Hematopoietic multipotent progenitor cell (in vitro differentiated cells): ENCODE results near the gene DNM1. TPM values are rescaled to one million over a fixed set of nuclear protein-coding genes. Genes with fewer than 3 reads are reported as not detected.

Experiments
- DNase-seq, 3 donors: peaks; one replicate each; pipeline ENCODE4 v3.0.0-alpha.2; 2011 to 2015; ENCODE audit warnings: low read depth in 2 of 3, low spot score in 2 of 3
- total RNA-seq: library from RNA; depleted of rRNA; stranded (reverse); fragments of >200 nt; gene quantifications from one replicate; pipeline ENCODE4 v1.2.3, GENCODE V29; 2012

Gene DNM1
- total RNA-seq, 1 donor = 11.0 TPM

DNA sequence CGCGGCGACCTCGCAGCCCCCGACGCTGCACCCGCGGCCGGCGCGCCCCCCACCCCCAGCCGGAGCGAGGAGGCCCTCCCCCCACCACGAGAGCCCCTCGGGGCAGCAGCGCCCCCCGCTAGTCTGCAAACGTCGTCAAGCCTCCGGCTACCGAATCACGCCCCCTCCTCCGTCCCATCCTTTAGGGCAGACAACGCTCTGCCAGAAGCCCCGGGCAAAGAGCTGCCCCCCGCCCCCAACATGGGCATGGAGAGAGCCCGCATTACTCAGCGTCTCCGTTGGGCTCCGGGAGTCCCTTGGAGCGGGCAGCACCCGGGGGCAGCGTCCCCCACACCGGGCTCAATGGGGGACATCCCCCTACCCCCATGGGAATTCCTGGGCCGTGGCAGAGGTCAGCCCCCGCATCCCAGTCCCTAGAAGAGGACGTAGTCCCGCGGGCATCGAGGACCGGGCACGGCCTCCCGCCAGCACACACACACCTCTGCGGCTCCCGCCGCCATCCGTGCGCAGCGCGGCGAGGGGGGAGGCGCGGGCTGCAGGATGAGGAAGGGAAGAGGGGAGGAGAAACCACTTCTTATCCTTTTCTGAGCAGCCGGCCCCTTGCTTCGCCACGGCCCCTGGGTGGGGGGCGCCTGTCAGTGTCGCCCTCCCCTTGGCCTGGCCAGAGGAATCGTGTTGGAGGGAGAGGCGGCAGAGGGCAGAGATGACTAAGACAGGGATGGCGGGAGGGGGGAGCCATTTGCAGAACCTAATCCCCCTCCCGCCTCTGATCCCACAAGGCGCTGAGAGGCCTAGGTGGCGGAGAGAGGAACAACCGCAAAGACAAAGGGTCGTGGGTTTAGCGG, 750 bp downstream of the DNM1 start:
- DNase-seq = peak in 2 of 3 donors; percentile 32 to 48

DNA sequence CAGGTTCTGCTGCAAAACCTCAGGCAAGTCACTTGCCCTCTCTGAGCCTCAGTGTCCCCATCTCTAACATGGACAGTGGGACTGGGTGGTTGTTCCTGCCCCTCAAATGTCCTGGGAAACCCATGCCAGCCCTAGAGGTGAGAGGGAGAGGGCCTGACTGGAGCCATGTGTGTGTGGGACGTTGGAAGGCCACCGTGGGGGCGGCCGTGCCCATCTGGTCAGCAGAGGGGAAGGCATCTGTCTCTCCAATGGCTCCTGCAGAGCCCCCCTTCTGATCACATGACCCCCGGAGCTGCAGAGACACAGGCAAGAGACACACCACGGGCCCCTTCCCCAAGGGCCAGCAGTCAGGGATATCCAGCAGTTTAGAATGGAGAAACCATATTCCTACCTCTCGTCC, 1.7 kb downstream of the DNM1 start:
- DNase-seq = no peak

DNA sequence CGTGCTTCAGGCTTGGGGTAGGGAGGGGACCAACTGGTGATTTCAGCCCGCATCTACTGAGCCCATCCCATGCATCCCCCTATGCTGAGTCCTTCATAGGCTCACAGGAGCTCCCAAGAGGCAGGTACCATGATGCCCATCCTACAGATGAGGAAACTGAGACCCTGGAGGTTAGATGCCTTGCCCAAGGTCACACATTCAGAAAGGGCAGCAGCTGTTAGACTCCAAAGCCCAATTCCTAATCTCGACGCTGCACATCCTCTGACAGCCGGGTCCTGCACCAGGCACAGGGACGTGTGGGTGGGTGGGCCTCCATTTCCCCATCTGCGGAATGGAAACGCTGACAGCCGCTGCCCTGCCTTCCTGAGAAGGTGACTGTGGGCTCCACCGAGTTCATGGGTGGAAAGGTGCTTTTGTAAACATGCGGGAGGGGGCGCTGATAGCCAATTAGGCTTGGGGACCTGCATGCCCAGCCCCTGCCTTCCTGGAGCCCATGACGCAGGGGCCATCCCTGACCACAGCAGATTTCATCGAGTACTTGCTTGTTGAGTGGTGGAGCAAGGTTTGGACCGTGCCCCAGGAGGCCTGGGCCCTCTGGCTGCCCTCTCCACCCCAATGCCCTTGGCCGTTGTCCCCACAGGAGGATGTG, 2.2 kb downstream of the DNM1 start:
- DNase-seq = no peak

DNA sequence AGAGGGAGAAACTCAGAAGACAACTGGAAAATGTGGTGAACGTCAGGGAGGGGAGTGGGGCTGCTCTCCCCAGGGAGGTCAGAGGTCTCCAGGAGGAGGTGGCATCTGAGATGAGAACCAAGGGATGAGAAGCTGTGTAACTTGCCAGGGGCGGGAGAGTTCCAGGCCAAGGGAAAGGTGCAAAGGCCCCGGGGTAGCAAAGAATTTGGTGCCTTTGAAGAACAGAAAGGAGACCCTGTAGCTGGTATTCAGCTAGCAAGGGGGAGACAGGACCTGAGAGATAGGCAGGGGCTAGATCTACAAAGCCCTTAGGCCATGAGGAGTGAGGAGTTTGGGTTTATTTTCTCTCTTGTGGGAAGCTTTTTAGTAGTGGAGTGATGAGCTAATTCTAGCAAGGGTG, 3.3 kb downstream of the DNM1 start:
- no peak for DNase-seq

DNA sequence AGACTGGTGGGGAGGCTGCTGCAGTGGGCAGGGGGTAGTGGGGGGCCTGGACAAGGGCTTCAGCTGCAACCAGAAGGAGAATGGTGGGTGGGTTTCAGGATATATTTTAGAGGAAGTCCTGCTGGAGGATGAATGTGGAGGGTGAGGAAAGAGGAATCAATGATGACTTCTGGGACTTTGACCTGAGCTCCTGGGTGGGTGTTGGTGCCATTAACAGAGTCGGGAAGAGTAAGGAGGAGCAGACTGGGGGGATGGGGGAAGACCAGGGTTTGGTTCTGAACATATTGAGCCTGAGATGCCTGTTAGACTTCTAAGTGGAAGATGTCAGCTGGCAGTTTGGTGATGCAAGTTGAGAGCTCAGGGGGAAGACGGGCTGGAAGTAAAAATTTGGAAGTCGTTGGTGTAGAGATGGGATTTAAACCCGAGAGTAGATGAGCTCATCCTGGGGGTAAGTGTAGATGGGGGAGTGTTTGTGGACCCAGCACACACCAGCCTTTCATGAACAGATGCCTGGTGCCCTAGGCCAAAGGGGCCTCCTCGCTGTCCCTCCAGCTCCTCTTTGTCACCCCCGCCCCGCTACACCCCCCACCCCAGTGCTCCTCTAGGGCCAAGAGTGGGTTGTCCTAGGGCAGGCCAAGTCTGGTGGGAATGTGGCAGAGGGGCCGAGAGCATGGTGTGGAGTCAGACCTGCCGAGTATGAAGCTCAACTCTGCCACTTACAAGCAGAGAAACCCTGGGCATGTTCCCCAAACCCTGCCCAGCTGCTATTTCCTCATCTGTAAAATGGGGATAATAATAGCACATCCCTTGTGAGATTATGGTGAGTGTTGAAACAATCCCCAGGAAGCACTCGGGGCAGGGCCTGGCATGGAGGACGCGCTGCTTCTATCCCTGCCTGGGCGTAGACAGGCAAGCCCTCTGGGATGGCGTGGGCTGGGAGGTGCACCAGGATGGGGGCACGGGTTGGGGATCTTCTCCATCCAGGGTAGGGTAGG, 4.0 kb downstream of the DNM1 start:
- DNase-seq = no peak

DNA sequence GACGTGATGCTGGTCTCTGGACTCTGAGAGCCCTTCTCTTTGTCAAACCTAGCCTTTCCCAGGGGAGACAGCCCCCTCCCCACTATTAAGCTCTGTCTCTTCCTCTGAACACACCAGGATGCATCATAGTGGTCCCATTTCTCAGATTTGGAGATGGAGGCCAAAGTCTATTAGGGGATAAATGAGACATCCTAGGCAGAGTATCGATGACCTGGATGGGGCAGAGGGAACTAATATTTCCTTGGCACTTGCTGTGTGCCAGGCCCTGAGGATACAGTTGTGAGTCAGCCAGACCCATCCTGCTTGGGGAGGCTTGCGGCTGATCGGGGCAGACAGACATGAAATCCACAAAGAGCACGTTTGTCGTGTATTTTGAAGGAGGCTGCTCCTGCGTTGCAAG, 5.2 kb downstream of the DNM1 start:
- DNase-seq = no peak

DNA sequence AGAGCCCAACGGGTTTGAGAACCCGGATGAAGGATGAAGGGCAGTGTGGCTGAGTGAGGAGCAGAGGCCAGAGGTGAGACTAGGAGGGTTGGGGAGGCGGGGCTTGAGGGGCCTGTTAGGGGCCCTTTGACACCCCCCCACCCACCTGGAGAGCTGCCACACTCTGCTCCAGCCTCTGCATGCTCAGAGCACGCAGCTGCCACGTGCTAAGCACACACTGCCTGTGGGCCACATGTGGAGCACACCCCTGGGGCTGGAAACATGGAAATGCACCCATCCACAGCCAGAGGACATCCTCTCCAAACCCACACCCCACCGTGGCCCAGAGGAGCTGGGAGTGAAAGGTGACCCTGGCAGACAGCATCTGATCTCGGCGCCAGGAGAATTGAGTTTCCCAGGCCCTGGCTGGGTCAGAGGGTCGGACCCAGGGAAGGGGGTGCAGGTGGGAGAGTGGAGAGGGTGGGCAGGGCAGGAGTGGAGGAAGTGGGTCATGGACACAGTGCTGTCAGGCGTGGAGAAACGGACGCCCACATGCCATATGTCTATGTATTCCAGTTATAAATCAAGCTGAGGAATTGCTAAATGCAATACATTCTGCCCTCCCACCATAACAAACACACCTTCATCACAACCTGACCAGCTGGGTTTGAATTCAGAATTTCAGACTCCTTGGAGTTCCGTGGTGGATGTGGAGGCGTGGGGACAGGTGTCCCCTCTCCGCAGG, 5.9 kb downstream of the DNM1 start:
- DNase-seq = no peak

DNA sequence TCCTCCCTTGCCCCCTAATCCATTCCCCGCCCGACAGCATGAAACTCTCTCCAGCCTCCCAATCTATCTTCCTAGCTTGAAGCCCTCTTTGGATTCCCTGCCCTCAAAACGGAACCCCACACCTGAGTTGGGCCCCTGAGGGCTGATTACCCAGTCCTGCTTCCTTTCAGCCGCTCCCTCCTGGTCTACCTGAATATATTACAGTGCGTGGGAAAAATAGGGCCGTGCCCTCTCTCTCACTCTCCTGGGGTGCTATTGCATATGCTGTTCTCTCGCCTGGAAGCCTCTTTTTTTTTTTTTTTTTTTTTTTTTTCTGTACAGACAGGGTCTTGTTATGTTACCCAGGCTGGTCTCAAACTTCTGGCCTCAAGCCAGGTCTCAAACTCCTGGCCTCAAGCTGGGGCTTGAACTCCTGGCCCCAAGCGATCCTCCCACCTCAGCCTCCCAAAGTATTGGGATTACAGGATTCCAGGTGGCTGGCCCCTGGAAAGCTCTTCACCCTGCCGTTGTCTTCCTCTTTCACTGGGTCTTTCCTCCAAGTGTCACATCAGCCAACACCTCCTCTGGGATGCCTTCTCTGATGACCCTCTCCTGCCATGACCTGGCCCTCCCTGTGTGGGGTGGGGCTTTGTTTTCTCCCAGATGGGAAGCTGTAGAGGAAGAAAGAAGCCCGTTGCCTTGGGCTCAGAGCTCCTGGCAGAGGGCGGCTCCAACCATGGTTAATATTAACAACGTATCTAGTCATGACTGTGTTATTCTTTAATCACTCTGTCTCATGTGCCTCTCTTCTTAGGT, 8.2 kb downstream of the DNM1 start:
- no peak for DNase-seq

DNA sequence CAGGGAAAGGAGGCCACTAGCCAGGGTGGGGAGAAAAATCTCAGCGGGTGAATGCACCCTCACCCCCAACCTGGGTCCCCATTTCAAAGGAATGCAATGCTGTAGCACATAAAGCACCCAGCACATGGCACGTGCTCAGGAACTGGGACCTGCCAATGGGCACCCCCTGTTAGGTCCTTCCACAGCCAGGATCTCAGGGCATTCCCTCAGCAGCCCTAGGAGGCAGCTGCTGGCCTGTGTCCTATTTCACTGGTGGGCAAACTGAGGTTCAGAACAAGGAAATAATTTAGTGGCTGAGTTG, 8.8 kb downstream of the DNM1 start:
- DNase-seq = no peak

DNA sequence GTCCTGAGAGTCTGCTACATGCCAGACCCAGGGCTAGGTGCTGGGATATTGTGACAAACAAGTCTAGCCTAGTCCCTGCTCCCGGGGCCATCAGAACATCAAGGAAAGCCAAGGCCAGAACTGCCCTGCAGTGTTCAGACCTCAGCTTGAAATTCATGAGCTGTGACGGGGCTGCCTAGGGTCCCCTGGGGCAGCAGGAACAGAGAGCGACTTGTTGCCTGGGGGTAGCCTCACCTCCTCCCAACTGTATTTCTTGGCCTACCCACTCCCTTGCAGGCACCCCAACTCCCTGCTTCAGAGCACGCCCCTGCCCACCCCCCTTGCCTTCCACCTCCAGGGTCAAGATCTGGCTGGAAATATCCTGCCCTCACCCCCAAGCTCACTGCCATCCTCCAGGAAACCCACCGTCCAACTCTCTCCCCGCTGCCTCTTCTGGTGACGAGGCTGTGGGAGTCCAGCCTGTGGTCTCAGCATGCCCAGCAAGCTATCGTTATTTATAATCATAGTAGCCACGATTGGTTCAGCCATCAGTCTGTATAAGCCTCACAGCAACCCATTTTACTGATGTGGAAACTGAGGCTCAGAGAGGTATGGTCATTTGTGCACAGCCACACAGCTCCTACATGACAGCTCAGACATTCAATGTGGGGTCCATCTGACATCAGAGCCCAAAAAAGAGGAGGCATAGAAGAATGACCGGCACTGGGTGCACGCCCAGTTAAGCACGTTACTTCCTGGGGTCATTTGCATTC, 10.7 kb downstream of the DNM1 start:
- DNase-seq = no peak

DNA sequence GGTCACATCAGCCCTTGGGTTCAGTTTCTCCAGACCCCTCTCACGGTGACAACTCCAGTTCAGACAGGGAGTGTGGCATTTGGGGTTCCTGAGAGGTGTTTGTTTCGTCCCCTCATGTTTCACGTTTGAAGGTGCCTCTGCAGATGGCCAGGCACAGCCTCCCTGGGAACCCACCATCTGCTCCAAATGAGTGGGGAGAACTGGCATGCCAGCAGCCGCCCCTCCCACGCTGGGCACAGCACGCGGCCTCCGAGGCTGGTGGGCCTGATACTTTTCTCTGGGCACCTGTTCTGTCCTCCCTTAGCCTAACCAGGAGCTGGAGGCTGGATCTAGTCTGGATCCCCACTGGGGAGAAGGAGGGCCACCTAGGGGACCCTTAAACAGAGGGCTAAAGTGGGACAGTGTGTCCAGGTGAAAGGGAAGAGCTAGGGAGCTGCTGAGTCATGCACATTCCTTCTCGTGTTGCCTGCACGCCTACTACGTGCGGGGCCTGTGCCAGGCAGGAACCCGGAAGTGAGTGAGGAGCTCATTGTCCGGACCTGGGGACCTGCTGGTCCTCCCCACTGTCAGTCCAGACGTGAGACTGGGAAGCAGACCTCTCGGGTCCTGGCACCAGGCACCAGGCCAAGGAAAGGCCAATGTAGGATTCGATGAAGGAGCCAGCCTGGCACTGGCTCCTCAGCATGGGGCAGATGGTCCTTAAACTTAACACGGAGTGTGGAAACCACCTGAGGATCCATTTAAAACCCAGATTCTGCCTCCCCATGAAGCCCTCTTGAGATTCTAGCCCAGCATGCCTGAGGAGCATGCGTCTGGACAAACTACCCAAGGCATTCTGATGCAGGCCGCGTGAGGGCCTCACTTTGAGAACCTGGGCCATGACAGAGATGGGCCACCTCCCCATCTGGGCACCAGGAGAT, 11.7 kb downstream of the DNM1 start:
- DNase-seq = no peak

DNA sequence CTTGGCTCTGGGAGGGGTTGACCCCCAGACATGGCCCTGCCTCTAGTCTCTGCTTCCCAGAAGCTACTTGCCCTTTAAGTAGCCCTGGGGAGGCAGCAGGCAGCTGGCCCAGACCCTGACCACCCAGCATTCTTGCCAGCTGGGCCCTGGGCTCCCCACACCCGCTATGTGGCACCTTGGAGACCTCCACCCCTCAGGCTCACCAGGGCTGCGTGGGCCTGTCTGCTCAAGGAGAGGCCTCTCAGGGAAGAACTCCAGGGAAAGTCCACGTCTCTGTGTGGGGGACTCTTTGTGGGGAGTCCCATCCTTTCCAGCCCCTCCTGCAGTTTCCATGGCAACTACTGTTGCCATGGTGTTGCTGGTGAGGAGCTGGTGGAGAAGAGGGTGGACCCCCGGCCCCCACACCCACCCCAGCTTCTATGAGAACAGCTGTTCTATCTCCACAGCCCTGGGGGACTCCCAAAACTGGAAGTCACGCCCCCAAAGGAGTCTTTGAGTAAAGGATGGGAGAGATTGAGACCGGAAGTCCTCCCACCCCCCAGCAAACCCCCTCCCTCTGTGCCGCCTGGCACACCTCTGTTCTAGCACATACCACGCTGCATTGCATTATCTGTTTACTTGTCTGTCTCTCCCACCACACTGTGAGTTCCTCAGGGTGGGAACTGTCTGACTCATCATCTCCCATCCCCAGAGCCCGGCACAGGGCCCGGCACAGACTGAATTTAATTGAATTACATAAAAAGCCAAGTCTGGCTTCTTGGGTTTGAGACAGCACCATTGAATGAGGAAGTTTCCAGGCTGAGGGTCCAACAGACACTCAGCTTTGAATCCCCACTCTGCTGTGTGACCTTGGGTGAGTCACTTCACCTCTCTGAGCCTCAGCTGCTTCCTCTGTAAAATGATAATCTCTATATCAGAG, 12.6 kb downstream of the DNM1 start:
- no peak for DNase-seq

DNA sequence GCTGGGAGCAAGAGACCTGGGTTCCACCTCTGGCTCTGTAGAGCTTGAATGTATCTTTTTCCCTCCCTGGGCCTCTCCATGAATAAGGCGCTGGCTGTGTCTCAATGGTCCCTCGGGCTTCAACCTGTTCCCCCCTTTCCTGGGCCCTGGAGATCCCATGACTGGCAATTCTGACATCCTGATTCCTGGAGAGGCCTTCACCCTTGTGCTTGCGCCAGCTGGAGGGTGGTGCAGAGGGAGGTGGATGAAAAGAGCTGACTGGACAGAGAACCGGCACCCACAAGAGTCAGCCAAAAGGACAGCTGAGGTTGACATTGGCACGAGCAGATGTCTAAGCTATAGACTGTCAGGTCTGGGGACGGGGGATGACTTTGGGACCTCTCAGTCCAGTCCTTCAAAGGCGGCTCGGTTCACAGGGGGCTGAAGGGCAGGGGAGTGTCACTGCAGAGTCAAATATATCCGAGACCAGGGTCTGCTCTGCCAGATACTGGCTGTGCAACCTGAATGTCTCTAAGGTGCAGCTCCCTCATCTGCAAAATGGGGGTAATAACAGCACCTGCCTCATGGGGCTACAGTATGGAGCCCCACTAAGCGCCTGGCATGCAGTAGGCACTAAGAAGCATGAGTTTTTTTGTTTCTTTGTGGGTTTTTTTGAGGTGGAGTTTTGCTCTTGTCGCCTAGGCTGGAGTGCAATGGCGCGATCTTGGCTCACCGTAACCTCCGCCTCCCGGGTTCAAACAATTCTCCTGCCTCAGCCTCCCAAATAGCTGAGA, 13.8 kb downstream of the DNM1 start:
- DNase-seq = no peak

DNA sequence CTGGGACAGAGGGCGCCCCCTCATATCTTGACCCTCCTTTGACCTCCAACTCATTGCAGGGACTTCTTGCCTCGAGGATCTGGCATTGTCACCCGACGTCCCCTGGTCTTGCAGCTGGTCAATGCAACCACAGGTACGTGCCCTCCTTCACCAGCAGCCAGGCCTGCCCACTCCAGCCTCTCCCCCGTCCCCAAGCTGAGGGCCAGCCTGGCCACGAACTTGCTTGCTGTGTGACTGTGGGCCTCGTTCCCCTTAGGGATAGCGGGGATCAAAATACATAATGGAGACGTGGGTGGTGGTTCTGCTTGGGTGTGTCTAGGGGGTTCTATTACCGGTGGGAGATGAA, 15.0 kb downstream of the DNM1 start:
- DNase-seq = no peak

DNA sequence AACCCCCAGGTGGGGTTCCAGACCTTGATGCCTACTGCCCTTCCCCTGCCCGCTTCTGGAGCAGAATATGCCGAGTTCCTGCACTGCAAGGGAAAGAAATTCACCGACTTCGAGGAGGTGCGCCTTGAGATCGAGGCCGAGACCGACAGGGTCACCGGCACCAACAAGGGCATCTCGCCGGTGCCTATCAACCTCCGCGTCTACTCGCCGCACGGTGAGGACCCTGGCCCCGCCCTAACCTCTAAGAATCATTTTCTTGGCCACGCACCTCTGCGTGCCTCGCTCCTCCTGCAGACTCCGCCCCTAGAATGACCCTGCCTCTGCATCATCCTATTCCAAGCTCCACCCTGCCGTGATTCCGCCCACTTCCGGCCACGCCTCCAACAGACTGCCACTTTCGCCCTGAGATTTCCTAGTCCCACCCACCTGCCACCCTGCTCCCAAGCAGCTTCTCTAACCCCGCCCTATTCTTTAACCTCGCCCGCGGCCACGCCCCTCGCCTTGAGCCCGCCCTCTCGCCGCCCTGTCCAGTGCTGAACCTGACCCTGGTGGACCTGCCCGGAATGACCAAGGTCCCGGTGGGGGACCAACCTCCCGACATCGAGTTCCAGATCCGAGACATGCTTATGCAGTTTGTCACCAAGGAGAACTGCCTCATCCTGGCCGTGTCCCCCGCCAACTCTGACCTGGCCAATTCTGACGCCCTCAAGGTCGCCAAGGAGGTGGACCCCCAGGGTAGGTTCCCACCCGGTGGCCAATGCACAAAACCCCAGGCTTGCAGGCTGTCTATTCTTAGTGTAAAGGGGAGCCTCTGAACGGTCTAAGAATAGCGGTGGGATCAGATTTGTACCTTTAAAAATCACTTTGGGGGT, 15.6 kb downstream of the DNM1 start:
- DNase-seq = peak; percentile 65 to 95 (median 95)
